ENCODE results near the gene ENOX1. TPM values are rescaled to one million over a fixed set of nuclear protein-coding genes. Genes with fewer than 3 reads are reported as not detected.

ENOX1 gene
- total RNA-seq (0.28 and 0.97 TPM in 2 replicates), polyA plus RNA-seq (0.17 and 0.19 TPM in 2 replicates), polyA minus RNA-seq (0.45 TPM in 1 of 2 replicates, not detected in the other), Bru-seq, nascent RNA (percentile 34 among the genes with signal in this experiment), BruChase-seq, experiment 1, labeled RNA remaining after a 6-hour chase (percentile 17 among the genes with signal in this experiment), BruChase-seq, experiment 2, labeled RNA remaining after a 2-hour chase (percentile 24 among the genes with signal in this experiment)
- polyA plus RNA-seq (2011; cell fraction: cytosol; rRNA removed), result 0.11 and 0.25 TPM in 2 replicates
- polyA plus RNA-seq (2011; cell fraction: nucleus; rRNA removed), result 0.14 and 0.16 TPM in 2 replicates
- polyA plus RNA-seq (2012), result 0.07 and 0.52 TPM in 2 replicates
- 2.0 TPM for polyA minus RNA-seq (2011; cell fraction: cytosol; rRNA and poly(A)+ RNA removed)
- polyA minus RNA-seq (2011; cell fraction: nucleus; rRNA and poly(A)+ RNA removed), result 0.53 and 1.7 TPM in 2 replicates
- long read RNA-seq, partial matches to known transcripts, result 0 of 3 reads
- long read RNA-seq, other reads (novel, unspliced or antisense), result 3 of 3 reads

DNA sequence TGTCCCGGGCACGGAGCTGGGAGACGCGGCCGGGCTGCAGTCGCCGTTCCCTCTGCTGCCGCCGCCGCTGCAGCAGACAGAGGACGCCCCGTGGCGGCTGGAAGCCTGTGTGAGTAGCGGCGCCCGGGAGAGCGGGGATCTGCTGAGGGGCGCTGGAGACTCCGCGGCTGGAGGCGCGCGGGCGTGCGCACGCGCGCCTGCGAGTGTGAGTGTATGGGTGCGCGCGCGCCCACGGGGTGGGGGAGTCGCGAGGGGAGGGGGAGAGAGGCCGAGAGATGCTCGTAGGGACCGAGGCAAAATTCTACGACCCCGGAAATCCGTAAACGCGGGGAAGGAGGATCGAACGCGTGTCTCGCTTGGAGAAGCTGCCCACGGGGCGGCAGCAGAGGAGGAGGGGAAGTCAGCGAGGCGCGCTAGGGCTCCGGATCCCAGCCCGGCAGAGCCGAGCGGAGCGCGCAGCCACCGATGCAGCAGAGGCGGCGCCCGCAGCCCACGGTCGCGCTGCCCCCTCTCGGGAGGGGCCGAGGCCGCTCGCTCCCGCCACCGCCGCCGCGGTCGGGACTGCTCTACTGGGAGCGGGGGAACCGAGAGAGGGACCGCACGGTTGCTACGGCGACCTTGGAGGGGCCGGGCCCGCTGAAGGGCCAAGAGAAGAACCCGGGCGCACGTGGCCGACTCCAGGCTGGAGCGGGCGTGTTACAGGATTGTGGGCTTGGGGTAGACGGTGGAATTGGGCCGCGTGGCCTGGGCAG lies at the start of gene ENOX1:
ENOX1 (minus strand) TSS at position 207 of the 752 bp plus-strand sequence.
- no peaks in the 10 kb centered on the region for H3K9me3 ChIP-seq (replicated peaks; ENCODE audit: control insufficient read depth, insufficient read depth, low read length)
- H3K4me1 ChIP-seq (ENCODE audit: control insufficient read depth, extremely low read depth, insufficient read depth, low read length), result peaks cover 18% of the 10 kb centered on the region
- H2AFZ ChIP-seq (ENCODE audit: low read depth, low read length), result peak within 1 kb of the TSS; percentile 94
- H3K36me3 ChIP-seq (ENCODE audit: control insufficient read depth in 2 of 2, extremely low read depth in 1 of 2, insufficient read depth in 2 of 2, low read length in 2 of 2), result no peaks in the 10 kb centered on the region
- ChIA-PET POLR2A (no interaction called here), CTCF (interaction anchor here (1.6 to 2.4 kb wide), 2 partner anchors 17 to 702 kb away, joined by 9 to 15 read pairs; no protein-coding TSS in a partner anchor)
- TF ChIP-seq POLR2AphosphoS5 (IDR thresholded peaks at IDR 0.05; ENCODE audit: insufficient read depth, low read depth, low read length) (no peak), EZH2 (IDR thresholded peaks at IDR 0.05; ENCODE audit: borderline replicate concordance, low read depth, low read length, severe bottlenecking) (peak; percentile 50)
- TF ChIP-seq, protein P1, sequence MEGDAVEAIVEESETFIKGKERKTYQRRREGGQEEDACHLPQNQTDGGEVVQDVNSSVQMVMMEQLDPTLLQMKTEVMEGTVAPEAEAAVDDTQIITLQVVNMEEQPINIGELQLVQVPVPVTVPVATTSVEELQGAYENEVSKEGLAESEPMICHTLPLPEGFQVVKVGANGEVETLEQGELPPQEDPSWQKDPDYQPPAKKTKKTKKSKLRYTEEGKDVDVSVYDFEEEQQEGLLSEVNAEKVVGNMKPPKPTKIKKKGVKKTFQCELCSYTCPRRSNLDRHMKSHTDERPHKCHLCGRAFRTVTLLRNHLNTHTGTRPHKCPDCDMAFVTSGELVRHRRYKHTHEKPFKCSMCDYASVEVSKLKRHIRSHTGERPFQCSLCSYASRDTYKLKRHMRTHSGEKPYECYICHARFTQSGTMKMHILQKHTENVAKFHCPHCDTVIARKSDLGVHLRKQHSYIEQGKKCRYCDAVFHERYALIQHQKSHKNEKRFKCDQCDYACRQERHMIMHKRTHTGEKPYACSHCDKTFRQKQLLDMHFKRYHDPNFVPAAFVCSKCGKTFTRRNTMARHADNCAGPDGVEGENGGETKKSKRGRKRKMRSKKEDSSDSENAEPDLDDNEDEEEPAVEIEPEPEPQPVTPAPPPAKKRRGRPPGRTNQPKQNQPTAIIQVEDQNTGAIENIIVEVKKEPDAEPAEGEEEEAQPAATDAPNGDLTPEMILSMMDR (IDR thresholded peaks at IDR 0.05; ENCODE audit: extremely low read depth in 1 of 2, insufficient read depth in 1 of 2, low read depth in 1 of 2, low read length in 2 of 2), result peak in 1 of 2 donors; percentile 8
- DNase-seq (ENCODE audit: low read depth, low spot score), result peak; percentile 45
- no TSS peak for BruUV-seq (replicated peaks)
- H3K79me2 ChIP-seq (ENCODE audit: control insufficient read depth, insufficient read depth, low read length), result no peaks in the 10 kb centered on the region
- H3K27me3 ChIP-seq (ENCODE audit: control insufficient read depth in 2 of 2, insufficient read depth in 2 of 2, low read length in 2 of 2), result peaks cover 0 to 2% of the 10 kb centered on the region in 2 experiments
- peak within 1 kb of the TSS; percentile 47 to 51 (median 48) for H3K4me3 ChIP-seq (replicated peaks in 1 of 3; ENCODE audit: insufficient read depth in 1 of 3, low read depth in 1 of 3, low read length in 3 of 3)
- dilution Hi-C loops (cut with MboI; ENCODE audit: extremely low pct_ligation_motif_present, low sequenced_read_pairs), result no loop called here
- intact Hi-C loops (cut with micrococcal nuclease), result loop anchor here (1.0 to 5.0 kb wide), 4 partner anchors 425 to 905 kb away; no protein-coding TSS in a partner anchor
- H4K20me1 ChIP-seq (replicated peaks; ENCODE audit: control insufficient read depth, extremely low read depth, insufficient read depth, low read length), result no peaks in the 10 kb centered on the region
- no peak within 1 kb of the TSS for H3K27ac ChIP-seq (ENCODE audit: insufficient read depth, low read depth, low read length)
- no peak within 1 kb of the TSS for H3K9ac ChIP-seq (replicated peaks; ENCODE audit: extremely low read depth, insufficient read depth, low read length)
- H3K9me1 ChIP-seq (replicated peaks; ENCODE audit: control insufficient read depth, extremely low read depth, insufficient read depth, low read length), result no peaks in the 10 kb centered on the region
- peak within 1 kb of the TSS; percentile 90 for H3K4me2 ChIP-seq (ENCODE audit: insufficient read depth, low read length)
- no peak for FAIRE-seq
